Fibroblast of the aortic adventitia (primary cell): ENCODE data around the gene NMNAT1. TPM values are rescaled to one million over a fixed set of nuclear protein-coding genes. Genes with fewer than 3 reads are reported as not detected.
A peak's percentile ranks its signal among the peaks of the same experiment; 100 is the strongest.
"Not testable (repeated sequence)": the region's sequence is repeated elsewhere in the genome, so short reads cannot be mapped to it uniquely, and the experiment has no call there.

Experiments
- DNase-seq: peaks from one replicate; pipeline ENCODE4 v3.0.0-alpha.2; 2010; ENCODE audit warnings: low read depth
- H3K4me3 ChIP-seq: 2 replicates; pipeline ENCODE4 v1.5.1; 2011; ENCODE audit warnings: low read depth, mild to moderate bottlenecking, control low read depth, low read length, moderate library complexity
- CTCF ChIP-seq: IDR thresholded peaks from 2 replicates; pipeline ENCODE4 v1.5.1; 2011; ENCODE audit warnings: mild to moderate bottlenecking, low read length, control low read depth, inconsistent platforms; ENCODE audit not compliant: insufficient read depth
- total RNA-seq: library from RNA; depleted of rRNA; stranded (reverse); fragments of >200 nt; gene quantifications from 2 replicates; pipeline ENCODE4 v1.2.3, GENCODE V29; 2012; ENCODE audit warnings: low replicate concordance

Gene NMNAT1
- total RNA-seq, 1 donor, result 10.6 TPM

- no peak for DNase-seq
- no peak overlapping the region for H3K4me3 ChIP-seq
- TF ChIP-seq CTCF, result no peak
Measured at GRCh38 chr1:10014016-10014415, 70.7 kb downstream of the NMNAT1 start.

GRCh38 chr1:10019561-10019960 is 76.3 kb downstream of the NMNAT1 start:
- DNase-seq, result peak; percentile 64
- TF ChIP-seq CTCF, result no peak
- H3K4me3 ChIP-seq, result no peak overlapping the region

GRCh38 chr1:10020086-10020485 is 76.8 kb downstream of the NMNAT1 start:
- no peak overlapping the region for H3K4me3 ChIP-seq
- DNase-seq, result no peak
- no peak for TF ChIP-seq CTCF

GRCh38 chr1:10020678-10021077 is 77.4 kb downstream of the NMNAT1 start:
- peak; percentile 78 for DNase-seq
- H3K4me3 ChIP-seq, result not testable (repeated sequence)

GRCh38 chr1:10021992-10022391 is 78.7 kb downstream of the NMNAT1 start:
- DNase-seq, H3K4me3 ChIP-seq: not testable (repeated sequence)

- no peak for DNase-seq
- no peak overlapping the region for H3K4me3 ChIP-seq
- TF ChIP-seq CTCF, result no peak
Measured at GRCh38 chr1:10022656-10023055, 79.4 kb downstream of the NMNAT1 start.

- no peak for DNase-seq
- H3K4me3 ChIP-seq, result no peak overlapping the region
- TF ChIP-seq CTCF, result no peak
Measured at GRCh38 chr1:10025354-10025753, 82.1 kb downstream of the NMNAT1 start.

- no peak for TF ChIP-seq CTCF
- H3K4me3 ChIP-seq, result no peak overlapping the region
- no peak for DNase-seq
Measured at GRCh38 chr1:10027027-10027426, 83.8 kb downstream of the NMNAT1 start.

GRCh38 chr1:10028956-10029500 is 85.8 kb downstream of the NMNAT1 start:
- not testable (repeated sequence) for DNase-seq, H3K4me3 ChIP-seq
